Adrenal gland (tissue), 5 donors: ENCODE data around the gene PHF21A.

ENCODE experiments used
- POLR2A ChIP-seq, 2 donors: fragments of 450-650 bp; IDR thresholded peaks; one replicate each; pipeline ENCODE4 v1.6.1; 2017; ENCODE audit warnings: antibody characterized with exemption in 2 of 2, mild to moderate bottlenecking in 2 of 2, moderate library complexity in 1 of 2
- TF ChIP-seq, protein P1 (sequence below), 6 experiments: fragments of 450-650 bp in 4 of 6; fragments of 200-600 bp in 2 of 6; sonication (generic) in 1 of 6; IDR thresholded peaks; 1 replicate in 5 of 6; 2 replicates in 1 of 6; pipeline versions ENCODE4 v1.5.1 to v1.8.0; 2016 to 2021; ENCODE audit warnings: antibody characterized with exemption in 6 of 6, mild to moderate bottlenecking in 2 of 6, moderate library complexity in 1 of 6
- donor health status: DM: no; HTN: no; CAD: no.

DNA sequence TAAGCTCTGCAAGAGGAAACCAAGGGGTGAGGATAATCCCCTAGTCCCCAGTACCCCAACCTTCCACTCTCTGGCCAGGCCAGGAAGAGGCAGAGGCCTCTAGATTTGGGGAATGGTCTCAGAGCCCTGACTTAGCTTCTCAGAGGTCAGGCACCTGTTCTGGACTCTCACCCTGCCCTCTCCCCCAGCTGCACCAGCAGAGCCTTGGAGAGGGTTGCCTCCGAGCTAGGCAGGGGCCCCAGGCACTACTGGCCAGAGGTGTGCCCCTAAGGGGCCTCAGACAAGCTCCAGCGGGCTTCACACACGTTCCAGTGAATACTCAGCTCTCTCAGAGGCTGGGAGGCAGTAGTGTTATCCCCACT, 222.2 kb downstream of the PHF21A start:
- TF ChIP-seq, protein P1, sequence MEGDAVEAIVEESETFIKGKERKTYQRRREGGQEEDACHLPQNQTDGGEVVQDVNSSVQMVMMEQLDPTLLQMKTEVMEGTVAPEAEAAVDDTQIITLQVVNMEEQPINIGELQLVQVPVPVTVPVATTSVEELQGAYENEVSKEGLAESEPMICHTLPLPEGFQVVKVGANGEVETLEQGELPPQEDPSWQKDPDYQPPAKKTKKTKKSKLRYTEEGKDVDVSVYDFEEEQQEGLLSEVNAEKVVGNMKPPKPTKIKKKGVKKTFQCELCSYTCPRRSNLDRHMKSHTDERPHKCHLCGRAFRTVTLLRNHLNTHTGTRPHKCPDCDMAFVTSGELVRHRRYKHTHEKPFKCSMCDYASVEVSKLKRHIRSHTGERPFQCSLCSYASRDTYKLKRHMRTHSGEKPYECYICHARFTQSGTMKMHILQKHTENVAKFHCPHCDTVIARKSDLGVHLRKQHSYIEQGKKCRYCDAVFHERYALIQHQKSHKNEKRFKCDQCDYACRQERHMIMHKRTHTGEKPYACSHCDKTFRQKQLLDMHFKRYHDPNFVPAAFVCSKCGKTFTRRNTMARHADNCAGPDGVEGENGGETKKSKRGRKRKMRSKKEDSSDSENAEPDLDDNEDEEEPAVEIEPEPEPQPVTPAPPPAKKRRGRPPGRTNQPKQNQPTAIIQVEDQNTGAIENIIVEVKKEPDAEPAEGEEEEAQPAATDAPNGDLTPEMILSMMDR (IDR thresholded peaks at IDR 0.05) = no peak
- TF ChIP-seq POLR2A (IDR thresholded peaks at IDR 0.05) = no peak
